ENCODE data around the gene ASIC4. TPM values are rescaled to one million over a fixed set of nuclear protein-coding genes. Genes with fewer than 3 reads are reported as not detected.
A peak's percentile ranks its signal among the peaks of the same experiment; 100 is the strongest.

Gene ASIC4
- total and polyA plus RNA-seq, 2 of the 13 experiments (the other 11 are each of a cell fraction or from before 2014, with no cell fraction given), result 0.03 TPM; not detected in 1

GRCh38 chr2:219562049-219563020 is 48.1 kb downstream of the ASIC4 start (continued):
- no peak for TF ChIP-seq ZFP36L1 (CRISPR knock-in tag; IDR thresholded peaks at IDR 0.05)
- TF ChIP-seq NCOR1 (IDR thresholded peaks at IDR 0.05; ENCODE audit: borderline replicate concordance, low read length), result no peak
- TF ChIP-seq ZNF543 (CRISPR knock-in tag; IDR thresholded peaks at IDR 0.05), result no peak
- no peak for TF ChIP-seq ZFYVE20 (CRISPR knock-in tag; IDR thresholded peaks at IDR 0.05; ENCODE audit: borderline replicate concordance, low read depth)
- TF ChIP-seq CEBPG (CRISPR knock-in tag; IDR thresholded peaks at IDR 0.05), result no peak
- TF ChIP-seq HMGXB3 (CRISPR knock-in tag; IDR thresholded peaks at IDR 0.05; ENCODE audit: borderline replicate concordance), result no peak
- TF ChIP-seq BCLAF1 (IDR thresholded peaks at IDR 0.05), result no peak
- no peak for TF ChIP-seq TCF12 (IDR thresholded peaks at IDR 0.05)
- TF ChIP-seq TCF12 (CRISPR knock-in tag; IDR thresholded peaks at IDR 0.05), result no peak
- TF ChIP-seq ZNF891 (CRISPR knock-in tag; IDR thresholded peaks at IDR 0.05), result no peak
- no peak for TF ChIP-seq ZNF562 (CRISPR knock-in tag; IDR thresholded peaks at IDR 0.05; ENCODE audit: borderline replicate concordance)
- no peak for TF ChIP-seq ZFY (CRISPR knock-in tag; IDR thresholded peaks at IDR 0.05)
- no peak for TF ChIP-seq GATA4 (IDR thresholded peaks at IDR 0.05; ENCODE audit: borderline replicate concordance, low read depth)
- no peak for TF ChIP-seq STAT6 (CRISPR knock-in tag; IDR thresholded peaks at IDR 0.05; ENCODE audit: borderline replicate concordance)
- TF ChIP-seq PAWR (CRISPR knock-in tag; IDR thresholded peaks at IDR 0.05; ENCODE audit: borderline replicate concordance), result no peak
- TF ChIP-seq ZNF724P (CRISPR knock-in tag; IDR thresholded peaks at IDR 0.05; ENCODE audit: borderline replicate concordance), result no peak
- no peak for TF ChIP-seq ZNF614 (CRISPR knock-in tag; IDR thresholded peaks at IDR 0.05; ENCODE audit: borderline replicate concordance)
- TF ChIP-seq STAG1 (CRISPR knock-in tag; IDR thresholded peaks at IDR 0.05), result no peak
- no peak for TF ChIP-seq PHF20 (CRISPR knock-in tag; IDR thresholded peaks at IDR 0.05)
- TF ChIP-seq ZNF883 (CRISPR knock-in tag; IDR thresholded peaks at IDR 0.05; ENCODE audit: not compliant biosample characterization), result peak; percentile 52

Measured in HepG2 (cell line).